WTC11 (cell line): ENCODE data around the gene SLC17A9. TPM values are rescaled to one million over a fixed set of nuclear protein-coding genes. Genes with fewer than 3 reads are reported as not detected.

ENCODE experiments used
- ATAC-seq: fragments of 200-7000 bp; cut with Tn5 transposase; 2 replicates; pipeline ENCODE4 v1.10.0; 2021; ENCODE audit warnings: mild to moderate bottlenecking, moderate library complexity
- CTCF ChIA-PET: fragments of 300-600 bp; sonication (Branson Sonifier 250); formaldehyde crosslinking; loops from one replicate; lab custom pipeline; 2021; ENCODE audit warnings: antibody characterized with exemption; lab: Charles Lee
- POLR2A ChIA-PET: fragments of 350-600 bp; sonication (Branson Sonifier 250); formaldehyde crosslinking; loops from one replicate; lab custom pipeline; 2021; ENCODE audit warnings: antibody characterized with exemption; lab: Charles Lee
- DNase-seq: peaks from one replicate; pipeline ENCODE4 v3.0.0; 2021; ENCODE audit warnings: low spot score
- H3K27ac Mint-ChIP-seq: 2 replicates; pipeline ENCODE4 v1.8.0; 2021; ENCODE audit warnings: mixed read lengths
- H3K27me3 Mint-ChIP-seq: 2 replicates; pipeline ENCODE4 v1.8.0; 2021; ENCODE audit warnings: low read depth, mild to moderate bottlenecking, moderate library complexity, mixed read lengths
- H3K36me3 Mint-ChIP-seq: 2 replicates; pipeline ENCODE4 v1.8.0; 2021; ENCODE audit warnings: mixed read lengths
- H3K4me1 Mint-ChIP-seq: 2 replicates; pipeline ENCODE4 v1.8.0; 2022; ENCODE audit warnings: mixed read lengths
- H3K4me3 Mint-ChIP-seq: 2 replicates; pipeline ENCODE4 v1.8.0; 2021; ENCODE audit warnings: mild to moderate bottlenecking, moderate library complexity, mixed read lengths
- H3K9me3 Mint-ChIP-seq: 2 replicates; pipeline ENCODE4 v1.8.0; 2021; ENCODE audit warnings: mixed read lengths
- CREB1 ChIP-seq: sonication (generic); formaldehyde crosslinking; IDR thresholded peaks from 2 replicates; pipeline ENCODE4 v1.8.0; 2023; ENCODE audit warnings: mild to moderate bottlenecking, missing genetic modification reagents
- EMX1 ChIP-seq: fragments of 250-450 bp; sonication (Bioruptor Pico); IDR thresholded peaks from 2 replicates; pipeline ENCODE4 v1.8.0; 2021; ENCODE audit warnings: mild to moderate bottlenecking
- ESRRA ChIP-seq: sonication (generic); formaldehyde crosslinking; IDR thresholded peaks from 2 replicates; pipeline ENCODE4 v1.8.1; 2022; ENCODE audit warnings: mild to moderate bottlenecking, missing genetic modification reagents, borderline replicate concordance
- JUN ChIP-seq: sonication (generic); formaldehyde crosslinking; IDR thresholded peaks from 2 replicates; pipeline ENCODE4 v1.8.0; 2023; ENCODE audit warnings: mild to moderate bottlenecking, missing genetic modification reagents
- NFYB ChIP-seq: sonication (generic); formaldehyde crosslinking; conservative IDR thresholded peaks from 2 replicates; pipeline ENCODE4 v1.8.0; 2022; ENCODE audit warnings: low read depth, missing genetic modification reagents
- NR1H2 ChIP-seq: sonication (generic); formaldehyde crosslinking; IDR thresholded peaks from 2 replicates; pipeline ENCODE4 v1.9.0; 2021; ENCODE audit warnings: mild to moderate bottlenecking, moderate library complexity, missing genetic modification reagents
- NR3C1 ChIP-seq: sonication (generic); formaldehyde crosslinking; conservative IDR thresholded peaks from 2 replicates; pipeline ENCODE4 v1.8.1; 2023; ENCODE audit warnings: low read depth, mild to moderate bottlenecking, missing genetic modification reagents
- ZNF121 ChIP-seq: sonication (generic); formaldehyde crosslinking; IDR thresholded peaks from 2 replicates; pipeline ENCODE4 v1.8.0; 2023; ENCODE audit warnings: missing genetic modification reagents
- ZNF219 ChIP-seq: sonication (generic); formaldehyde crosslinking; IDR thresholded peaks from 2 replicates; pipeline ENCODE4 v1.8.0; 2023; ENCODE audit warnings: missing genetic modification reagents, mild to moderate bottlenecking, borderline replicate concordance
- ZNF317 ChIP-seq: sonication (generic); formaldehyde crosslinking; IDR thresholded peaks from 2 replicates; pipeline ENCODE4 v1.8.1; 2023; ENCODE audit warnings: low read depth, mild to moderate bottlenecking, moderate library complexity, missing genetic modification reagents, borderline replicate concordance
- ZNF416 ChIP-seq: fragments of 250-450 bp; sonication (Bioruptor Pico); IDR thresholded peaks from 2 replicates; pipeline ENCODE4 v1.9.0; 2021; ENCODE audit warnings: mild to moderate bottlenecking, inconsistent platforms
- total RNA-seq: library from RNA; stranded (reverse); gene quantifications from 3 replicates; pipeline ENCODE4 v1.2.3, GENCODE V29; 2021
- TF ChIP-seq, protein P1 (sequence below): fragments of 250-450 bp; sonication (Bioruptor Pico); conservative IDR thresholded peaks from 2 replicates; pipeline ENCODE4 v1.9.0; 2021; ENCODE audit warnings: mild to moderate bottlenecking
- TF ChIP-seq, protein P2 (sequence below): fragments of 250-450 bp; sonication (Bioruptor Pico); IDR thresholded peaks from 2 replicates; pipeline ENCODE4 v1.9.0; 2021; ENCODE audit warnings: mild to moderate bottlenecking
- TF ChIP-seq, protein P3 (sequence below): sonication (generic); formaldehyde crosslinking; IDR thresholded peaks from 2 replicates; pipeline ENCODE4 v1.8.1; 2023; ENCODE audit warnings: mild to moderate bottlenecking, missing genetic modification reagents, moderate library complexity
- TF ChIP-seq, protein P4 (sequence below): sonication (generic); formaldehyde crosslinking; IDR thresholded peaks from 2 replicates; pipeline ENCODE4 v1.8.1; 2023; ENCODE audit warnings: mild to moderate bottlenecking, missing genetic modification reagents, borderline replicate concordance
- TF ChIP-seq, protein P5 (sequence below): sonication (generic); formaldehyde crosslinking; IDR thresholded peaks from 2 replicates; pipeline ENCODE4 v1.8.0; 2023; ENCODE audit warnings: missing genetic modification reagents
- TF ChIP-seq, protein P6 (sequence below): sonication (generic); formaldehyde crosslinking; IDR thresholded peaks from 2 replicates; pipeline ENCODE4 v1.8.1; 2022; ENCODE audit warnings: low read depth, missing genetic modification reagents, borderline replicate concordance

Gene SLC17A9
- total RNA-seq, 1 experiment from 2014 or later: 41.7 TPM

DNA sequence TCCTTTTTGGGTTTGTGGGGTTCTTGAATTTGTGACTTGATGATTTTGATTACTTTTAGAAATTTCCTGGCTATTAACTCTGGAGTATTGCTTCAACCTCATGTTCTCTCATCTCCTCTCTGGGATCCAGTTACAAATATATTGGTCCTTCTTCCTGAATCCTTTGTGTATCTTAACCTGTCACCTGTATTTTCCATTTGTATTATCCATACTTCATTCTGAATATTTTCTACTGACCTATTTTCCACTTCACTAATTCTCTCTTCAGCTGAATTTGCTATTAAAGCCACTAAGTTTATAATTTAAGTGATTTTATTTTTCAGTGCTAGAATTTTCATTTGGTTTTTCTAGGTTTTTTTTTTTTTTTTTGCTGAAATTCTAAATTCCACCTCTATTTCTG is 60.7 kb downstream of the SLC17A9 start:
- POLR2A ChIA-PET: no interaction called here
- no peak overlapping the region for H3K27ac Mint-ChIP-seq
- peaks cover 18% of the 10 kb centered on the region for H3K9me3 Mint-ChIP-seq
- peaks cover 12% of the 10 kb centered on the region for H3K36me3 Mint-ChIP-seq
- no peak for ATAC-seq
- CTCF ChIA-PET: no interaction called here
- DNase-seq: no peak
- peaks cover 46% of the 10 kb centered on the region for H3K27me3 Mint-ChIP-seq
- peaks cover 30% of the 10 kb centered on the region for H3K4me1 Mint-ChIP-seq
- no peak for TF ChIP-seq ESRRA (CRISPR knock-in tag)
- TF ChIP-seq, protein P1, sequence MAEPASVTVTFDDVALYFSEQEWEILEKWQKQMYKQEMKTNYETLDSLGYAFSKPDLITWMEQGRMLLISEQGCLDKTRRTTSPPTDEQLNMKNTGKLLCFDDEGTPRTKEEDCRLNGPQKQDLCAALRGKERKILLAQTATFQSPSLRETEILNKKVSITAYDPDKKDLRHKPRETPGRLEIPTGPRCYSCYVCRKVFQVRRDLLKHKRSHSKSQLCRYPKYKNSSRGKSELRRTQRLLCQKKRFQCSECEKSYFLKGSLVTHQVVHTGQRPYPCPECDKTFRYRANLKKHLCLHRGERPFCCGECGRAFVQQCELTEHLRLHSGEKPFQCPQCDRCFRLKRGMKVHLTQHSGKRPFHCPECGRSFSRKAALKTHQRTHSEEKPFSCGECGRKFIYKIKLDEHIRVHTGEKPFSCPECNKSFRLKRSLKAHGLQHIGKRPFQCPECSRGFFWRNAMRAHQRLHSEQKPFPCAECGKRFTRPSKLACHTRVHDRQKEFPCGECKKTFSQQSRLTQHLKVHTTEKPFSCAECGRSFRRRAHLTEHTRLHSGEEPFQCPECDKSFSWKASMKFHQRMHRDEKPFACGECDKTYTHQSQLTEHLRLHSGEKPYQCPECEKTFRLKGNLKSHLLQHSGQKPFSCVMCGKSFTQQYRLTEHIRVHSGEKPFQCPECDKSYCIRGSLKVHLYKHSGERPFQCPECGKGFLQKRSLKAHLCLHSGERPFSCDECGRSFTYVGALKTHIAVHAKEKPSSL (CRISPR knock-in tag): no peak
- no peak for TF ChIP-seq ZNF219 (CRISPR knock-in tag)
- TF ChIP-seq, protein P2, sequence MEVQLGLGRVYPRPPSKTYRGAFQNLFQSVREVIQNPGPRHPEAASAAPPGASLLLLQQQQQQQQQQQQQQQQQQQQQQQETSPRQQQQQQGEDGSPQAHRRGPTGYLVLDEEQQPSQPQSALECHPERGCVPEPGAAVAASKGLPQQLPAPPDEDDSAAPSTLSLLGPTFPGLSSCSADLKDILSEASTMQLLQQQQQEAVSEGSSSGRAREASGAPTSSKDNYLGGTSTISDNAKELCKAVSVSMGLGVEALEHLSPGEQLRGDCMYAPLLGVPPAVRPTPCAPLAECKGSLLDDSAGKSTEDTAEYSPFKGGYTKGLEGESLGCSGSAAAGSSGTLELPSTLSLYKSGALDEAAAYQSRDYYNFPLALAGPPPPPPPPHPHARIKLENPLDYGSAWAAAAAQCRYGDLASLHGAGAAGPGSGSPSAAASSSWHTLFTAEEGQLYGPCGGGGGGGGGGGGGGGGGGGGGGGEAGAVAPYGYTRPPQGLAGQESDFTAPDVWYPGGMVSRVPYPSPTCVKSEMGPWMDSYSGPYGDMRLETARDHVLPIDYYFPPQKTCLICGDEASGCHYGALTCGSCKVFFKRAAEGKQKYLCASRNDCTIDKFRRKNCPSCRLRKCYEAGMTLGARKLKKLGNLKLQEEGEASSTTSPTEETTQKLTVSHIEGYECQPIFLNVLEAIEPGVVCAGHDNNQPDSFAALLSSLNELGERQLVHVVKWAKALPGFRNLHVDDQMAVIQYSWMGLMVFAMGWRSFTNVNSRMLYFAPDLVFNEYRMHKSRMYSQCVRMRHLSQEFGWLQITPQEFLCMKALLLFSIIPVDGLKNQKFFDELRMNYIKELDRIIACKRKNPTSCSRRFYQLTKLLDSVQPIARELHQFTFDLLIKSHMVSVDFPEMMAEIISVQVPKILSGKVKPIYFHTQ (CRISPR knock-in tag): no peak
- no peak for TF ChIP-seq ZNF416 (CRISPR knock-in tag)
- TF ChIP-seq NR3C1 (CRISPR knock-in tag): no peak
- TF ChIP-seq JUN (CRISPR knock-in tag): no peak
- TF ChIP-seq, protein P3, sequence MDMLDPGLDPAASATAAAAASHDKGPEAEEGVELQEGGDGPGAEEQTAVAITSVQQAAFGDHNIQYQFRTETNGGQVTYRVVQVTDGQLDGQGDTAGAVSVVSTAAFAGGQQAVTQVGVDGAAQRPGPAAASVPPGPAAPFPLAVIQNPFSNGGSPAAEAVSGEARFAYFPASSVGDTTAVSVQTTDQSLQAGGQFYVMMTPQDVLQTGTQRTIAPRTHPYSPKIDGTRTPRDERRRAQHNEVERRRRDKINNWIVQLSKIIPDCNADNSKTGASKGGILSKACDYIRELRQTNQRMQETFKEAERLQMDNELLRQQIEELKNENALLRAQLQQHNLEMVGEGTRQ (CRISPR knock-in tag): no peak
- TF ChIP-seq, protein P4, sequence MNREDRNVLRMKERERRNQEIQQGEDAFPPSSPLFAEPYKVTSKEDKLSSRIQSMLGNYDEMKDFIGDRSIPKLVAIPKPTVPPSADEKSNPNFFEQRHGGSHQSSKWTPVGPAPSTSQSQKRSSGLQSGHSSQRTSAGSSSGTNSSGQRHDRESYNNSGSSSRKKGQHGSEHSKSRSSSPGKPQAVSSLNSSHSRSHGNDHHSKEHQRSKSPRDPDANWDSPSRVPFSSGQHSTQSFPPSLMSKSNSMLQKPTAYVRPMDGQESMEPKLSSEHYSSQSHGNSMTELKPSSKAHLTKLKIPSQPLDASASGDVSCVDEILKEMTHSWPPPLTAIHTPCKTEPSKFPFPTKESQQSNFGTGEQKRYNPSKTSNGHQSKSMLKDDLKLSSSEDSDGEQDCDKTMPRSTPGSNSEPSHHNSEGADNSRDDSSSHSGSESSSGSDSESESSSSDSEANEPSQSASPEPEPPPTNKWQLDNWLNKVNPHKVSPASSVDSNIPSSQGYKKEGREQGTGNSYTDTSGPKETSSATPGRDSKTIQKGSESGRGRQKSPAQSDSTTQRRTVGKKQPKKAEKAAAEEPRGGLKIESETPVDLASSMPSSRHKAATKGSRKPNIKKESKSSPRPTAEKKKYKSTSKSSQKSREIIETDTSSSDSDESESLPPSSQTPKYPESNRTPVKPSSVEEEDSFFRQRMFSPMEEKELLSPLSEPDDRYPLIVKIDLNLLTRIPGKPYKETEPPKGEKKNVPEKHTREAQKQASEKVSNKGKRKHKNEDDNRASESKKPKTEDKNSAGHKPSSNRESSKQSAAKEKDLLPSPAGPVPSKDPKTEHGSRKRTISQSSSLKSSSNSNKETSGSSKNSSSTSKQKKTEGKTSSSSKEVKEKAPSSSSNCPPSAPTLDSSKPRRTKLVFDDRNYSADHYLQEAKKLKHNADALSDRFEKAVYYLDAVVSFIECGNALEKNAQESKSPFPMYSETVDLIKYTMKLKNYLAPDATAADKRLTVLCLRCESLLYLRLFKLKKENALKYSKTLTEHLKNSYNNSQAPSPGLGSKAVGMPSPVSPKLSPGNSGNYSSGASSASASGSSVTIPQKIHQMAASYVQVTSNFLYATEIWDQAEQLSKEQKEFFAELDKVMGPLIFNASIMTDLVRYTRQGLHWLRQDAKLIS: no peak
- no peak for TF ChIP-seq NFYB (CRISPR knock-in tag)
- TF ChIP-seq ZNF317: no peak
- no peak for TF ChIP-seq EMX1 (CRISPR knock-in tag)
- no peak for TF ChIP-seq NR1H2 (CRISPR knock-in tag)
- no peak for TF ChIP-seq CREB1
- TF ChIP-seq, protein P5, sequence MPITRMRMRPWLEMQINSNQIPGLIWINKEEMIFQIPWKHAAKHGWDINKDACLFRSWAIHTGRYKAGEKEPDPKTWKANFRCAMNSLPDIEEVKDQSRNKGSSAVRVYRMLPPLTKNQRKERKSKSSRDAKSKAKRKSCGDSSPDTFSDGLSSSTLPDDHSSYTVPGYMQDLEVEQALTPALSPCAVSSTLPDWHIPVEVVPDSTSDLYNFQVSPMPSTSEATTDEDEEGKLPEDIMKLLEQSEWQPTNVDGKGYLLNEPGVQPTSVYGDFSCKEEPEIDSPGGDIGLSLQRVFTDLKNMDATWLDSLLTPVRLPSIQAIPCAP (CRISPR knock-in tag): no peak
- no peak for TF ChIP-seq ZNF121 (CRISPR knock-in tag)
- TF ChIP-seq, protein P6, sequence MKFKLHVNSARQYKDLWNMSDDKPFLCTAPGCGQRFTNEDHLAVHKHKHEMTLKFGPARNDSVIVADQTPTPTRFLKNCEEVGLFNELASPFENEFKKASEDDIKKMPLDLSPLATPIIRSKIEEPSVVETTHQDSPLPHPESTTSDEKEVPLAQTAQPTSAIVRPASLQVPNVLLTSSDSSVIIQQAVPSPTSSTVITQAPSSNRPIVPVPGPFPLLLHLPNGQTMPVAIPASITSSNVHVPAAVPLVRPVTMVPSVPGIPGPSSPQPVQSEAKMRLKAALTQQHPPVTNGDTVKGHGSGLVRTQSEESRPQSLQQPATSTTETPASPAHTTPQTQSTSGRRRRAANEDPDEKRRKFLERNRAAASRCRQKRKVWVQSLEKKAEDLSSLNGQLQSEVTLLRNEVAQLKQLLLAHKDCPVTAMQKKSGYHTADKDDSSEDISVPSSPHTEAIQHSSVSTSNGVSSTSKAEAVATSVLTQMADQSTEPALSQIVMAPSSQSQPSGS: no peak
- TF ChIP-seq, all 79 proteins: peak for 0
- H3K4me3 Mint-ChIP-seq: no peak overlapping the region
